SK-N-SH treated with all-trans-retinoic acid at 6 μM for 48 hours (cell line): ENCODE measurements around the gene INO80B.

Experiments
- CSDC2 ChIP-seq: fragments of 250-450 bp; sonication (Bioruptor Pico); IDR thresholded peaks from 2 replicates; pipeline ENCODE4 v1.5.0; 2020; ENCODE audit warnings: mild to moderate bottlenecking, moderate library complexity
- PPARA ChIP-seq: fragments of 250-450 bp; sonication (Bioruptor Pico); IDR thresholded peaks from 2 replicates; pipeline ENCODE4 v1.5.0; 2020; ENCODE audit warnings: mild to moderate bottlenecking, borderline replicate concordance
- TF ChIP-seq, protein P1 (sequence below): fragments of 250-450 bp; sonication (Bioruptor Pico); IDR thresholded peaks from 2 replicates; pipeline ENCODE4 v1.5.0; 2020; ENCODE audit warnings: mild to moderate bottlenecking, moderate library complexity

DNA sequence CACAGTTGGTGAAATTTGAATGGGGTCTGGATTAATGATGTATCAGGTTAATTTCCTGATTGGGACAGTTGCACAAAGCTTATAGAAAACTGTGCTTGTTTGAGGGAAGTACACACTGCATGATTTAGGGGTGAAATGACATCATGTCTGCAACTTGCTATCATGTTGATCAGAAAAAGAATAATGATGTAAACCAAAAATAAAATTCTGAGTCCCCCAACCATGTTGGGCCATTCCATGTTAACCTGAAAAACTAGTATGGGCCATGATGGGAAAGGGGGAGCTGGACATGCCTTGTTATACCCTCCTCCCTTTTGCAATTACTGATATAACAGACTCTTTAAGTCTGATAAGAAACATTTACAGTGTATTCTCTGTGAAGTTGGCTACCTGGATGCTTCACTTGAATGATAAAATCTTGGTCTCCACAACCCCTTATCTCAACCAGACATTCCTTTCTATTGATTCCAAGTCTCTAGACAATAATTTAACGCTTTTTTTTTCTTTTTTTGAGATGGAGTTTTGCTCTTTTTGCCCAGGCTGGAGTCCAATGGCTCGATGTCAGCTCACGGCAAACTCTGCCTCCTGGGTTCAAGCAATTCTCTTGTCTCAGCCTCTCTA lies 4.2 kb upstream of the INO80B start:
- TF ChIP-seq PPARA (CRISPR knock-in tag) (no peak), CSDC2 (CRISPR knock-in tag) (no peak)
- TF ChIP-seq, protein P1, sequence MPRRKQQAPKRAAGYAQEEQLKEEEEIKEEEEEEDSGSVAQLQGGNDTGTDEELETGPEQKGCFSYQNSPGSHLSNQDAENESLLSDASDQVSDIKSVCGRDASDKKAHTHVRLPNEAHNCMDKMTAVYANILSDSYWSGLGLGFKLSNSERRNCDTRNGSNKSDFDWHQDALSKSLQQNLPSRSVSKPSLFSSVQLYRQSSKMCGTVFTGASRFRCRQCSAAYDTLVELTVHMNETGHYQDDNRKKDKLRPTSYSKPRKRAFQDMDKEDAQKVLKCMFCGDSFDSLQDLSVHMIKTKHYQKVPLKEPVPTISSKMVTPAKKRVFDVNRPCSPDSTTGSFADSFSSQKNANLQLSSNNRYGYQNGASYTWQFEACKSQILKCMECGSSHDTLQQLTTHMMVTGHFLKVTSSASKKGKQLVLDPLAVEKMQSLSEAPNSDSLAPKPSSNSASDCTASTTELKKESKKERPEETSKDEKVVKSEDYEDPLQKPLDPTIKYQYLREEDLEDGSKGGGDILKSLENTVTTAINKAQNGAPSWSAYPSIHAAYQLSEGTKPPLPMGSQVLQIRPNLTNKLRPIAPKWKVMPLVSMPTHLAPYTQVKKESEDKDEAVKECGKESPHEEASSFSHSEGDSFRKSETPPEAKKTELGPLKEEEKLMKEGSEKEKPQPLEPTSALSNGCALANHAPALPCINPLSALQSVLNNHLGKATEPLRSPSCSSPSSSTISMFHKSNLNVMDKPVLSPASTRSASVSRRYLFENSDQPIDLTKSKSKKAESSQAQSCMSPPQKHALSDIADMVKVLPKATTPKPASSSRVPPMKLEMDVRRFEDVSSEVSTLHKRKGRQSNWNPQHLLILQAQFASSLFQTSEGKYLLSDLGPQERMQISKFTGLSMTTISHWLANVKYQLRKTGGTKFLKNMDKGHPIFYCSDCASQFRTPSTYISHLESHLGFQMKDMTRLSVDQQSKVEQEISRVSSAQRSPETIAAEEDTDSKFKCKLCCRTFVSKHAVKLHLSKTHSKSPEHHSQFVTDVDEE = no peak
